AG09309 (cell line): Measurements from ENCODE around the gene GDPD3.

Experiments
- DNase-seq: peaks from one replicate; pipeline ENCODE4 v3.0.0-alpha.2; 2010; ENCODE audit warnings: low read depth
- H3K4me3 ChIP-seq: 2 replicates; pipeline ENCODE4 v1.5.1; 2011; ENCODE audit warnings: mild to moderate bottlenecking, low read depth, low read length, moderate library complexity; ENCODE audit not compliant: control insufficient read depth
- TF ChIP-seq, protein P1 (sequence below): IDR thresholded peaks from 2 replicates; pipeline ENCODE4 v1.5.1; 2011; ENCODE audit warnings: mild to moderate bottlenecking, low read depth, low read length, inconsistent platforms; ENCODE audit not compliant: insufficient read depth, control insufficient read depth; ENCODE audit errors: missing control alignments

GDPD3 gene

DNA sequence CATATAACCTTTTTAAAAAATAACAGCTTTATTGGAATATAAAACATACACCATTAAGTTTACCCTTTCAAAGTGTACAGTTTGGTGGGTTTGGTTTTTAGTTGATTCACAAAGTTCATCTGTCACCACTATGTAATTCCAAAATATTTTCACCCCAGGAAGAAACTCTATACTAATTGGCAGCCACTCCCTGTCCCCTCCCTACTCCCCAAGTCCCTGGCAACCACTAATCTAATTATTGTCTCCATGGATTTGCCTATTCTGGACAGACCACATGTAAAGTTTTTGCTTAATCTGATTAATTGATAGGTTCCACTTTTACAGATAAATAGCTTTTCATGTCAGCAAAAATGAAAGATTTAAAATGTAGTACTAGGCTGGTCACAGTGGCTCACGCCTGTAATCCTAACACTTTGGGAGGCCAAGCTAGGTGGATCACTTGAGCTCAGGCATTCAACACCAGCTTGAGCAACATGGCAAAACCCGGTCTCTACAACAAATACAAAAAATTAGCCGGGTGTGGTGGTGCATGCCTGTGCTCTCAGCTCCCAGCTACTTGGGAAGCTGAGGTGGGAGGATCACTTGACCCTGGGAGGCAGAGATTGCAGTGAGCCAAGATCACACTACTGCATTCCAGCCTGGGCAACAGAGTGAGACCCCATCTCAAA, 34.6 kb upstream of the GDPD3 start:
- no peak for DNase-seq
- TF ChIP-seq, protein P1, sequence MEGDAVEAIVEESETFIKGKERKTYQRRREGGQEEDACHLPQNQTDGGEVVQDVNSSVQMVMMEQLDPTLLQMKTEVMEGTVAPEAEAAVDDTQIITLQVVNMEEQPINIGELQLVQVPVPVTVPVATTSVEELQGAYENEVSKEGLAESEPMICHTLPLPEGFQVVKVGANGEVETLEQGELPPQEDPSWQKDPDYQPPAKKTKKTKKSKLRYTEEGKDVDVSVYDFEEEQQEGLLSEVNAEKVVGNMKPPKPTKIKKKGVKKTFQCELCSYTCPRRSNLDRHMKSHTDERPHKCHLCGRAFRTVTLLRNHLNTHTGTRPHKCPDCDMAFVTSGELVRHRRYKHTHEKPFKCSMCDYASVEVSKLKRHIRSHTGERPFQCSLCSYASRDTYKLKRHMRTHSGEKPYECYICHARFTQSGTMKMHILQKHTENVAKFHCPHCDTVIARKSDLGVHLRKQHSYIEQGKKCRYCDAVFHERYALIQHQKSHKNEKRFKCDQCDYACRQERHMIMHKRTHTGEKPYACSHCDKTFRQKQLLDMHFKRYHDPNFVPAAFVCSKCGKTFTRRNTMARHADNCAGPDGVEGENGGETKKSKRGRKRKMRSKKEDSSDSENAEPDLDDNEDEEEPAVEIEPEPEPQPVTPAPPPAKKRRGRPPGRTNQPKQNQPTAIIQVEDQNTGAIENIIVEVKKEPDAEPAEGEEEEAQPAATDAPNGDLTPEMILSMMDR: no peak
- H3K4me3 ChIP-seq: no peak overlapping the region

DNA sequence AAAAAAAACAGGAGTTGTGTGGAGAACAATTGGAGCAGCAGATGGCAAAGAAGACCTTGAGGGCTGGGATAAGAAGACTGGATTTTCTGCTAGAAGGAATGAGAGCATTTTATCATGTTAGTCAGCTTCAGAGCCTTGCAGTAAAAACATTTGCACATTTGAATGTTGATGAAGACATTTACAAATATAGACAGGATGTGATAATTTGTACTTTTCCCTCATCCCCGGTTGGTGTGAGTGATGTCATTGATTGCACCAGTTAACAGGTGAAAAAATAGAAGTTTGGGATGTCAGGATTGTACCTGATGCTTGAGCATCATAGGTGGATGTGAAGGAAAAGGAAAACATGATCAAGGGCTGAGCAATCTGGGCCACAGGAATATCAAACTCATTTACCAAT, 32.3 kb upstream of the GDPD3 start:
- no peak overlapping the region for H3K4me3 ChIP-seq
- TF ChIP-seq, protein P1: no peak
- DNase-seq: no peak

DNA sequence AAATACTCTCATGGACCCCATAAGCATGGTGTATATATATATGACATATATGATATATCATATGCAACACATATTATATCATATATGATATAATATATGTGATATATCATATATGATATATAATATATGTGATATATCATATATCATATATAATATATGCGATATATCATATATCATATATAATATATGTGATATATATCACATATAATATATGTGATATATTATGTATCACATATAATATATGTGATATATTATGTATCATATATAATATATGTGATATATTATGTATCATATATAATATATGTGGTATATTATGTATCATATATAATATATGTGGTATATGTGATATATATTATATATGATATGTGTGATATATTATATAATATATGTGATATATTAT, 31.6 kb upstream of the GDPD3 start:
- H3K4me3 ChIP-seq: no peak overlapping the region
- DNase-seq: no peak
- TF ChIP-seq, protein P1: no peak

DNA sequence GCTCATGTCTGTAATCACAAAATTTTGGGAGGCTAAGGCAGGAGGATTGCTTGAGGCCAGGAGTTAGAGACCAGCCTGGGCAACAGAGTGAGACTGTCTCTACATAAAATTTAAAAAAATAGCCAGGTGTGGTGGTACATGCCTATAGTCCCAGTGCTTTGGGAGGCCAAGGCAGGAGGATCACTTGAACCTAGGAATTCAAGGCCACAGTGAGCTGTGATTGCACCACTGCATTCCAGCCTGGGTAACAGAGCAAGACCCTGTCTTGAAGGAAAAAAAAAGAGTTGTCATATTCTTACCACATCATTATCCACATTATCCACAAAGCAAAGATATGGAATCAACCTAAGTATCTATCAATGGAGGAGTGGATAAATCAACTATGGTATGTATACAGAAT, 30.7 kb upstream of the GDPD3 start:
- TF ChIP-seq, protein P1: no peak
- no peak overlapping the region for H3K4me3 ChIP-seq
- DNase-seq: no peak

DNA sequence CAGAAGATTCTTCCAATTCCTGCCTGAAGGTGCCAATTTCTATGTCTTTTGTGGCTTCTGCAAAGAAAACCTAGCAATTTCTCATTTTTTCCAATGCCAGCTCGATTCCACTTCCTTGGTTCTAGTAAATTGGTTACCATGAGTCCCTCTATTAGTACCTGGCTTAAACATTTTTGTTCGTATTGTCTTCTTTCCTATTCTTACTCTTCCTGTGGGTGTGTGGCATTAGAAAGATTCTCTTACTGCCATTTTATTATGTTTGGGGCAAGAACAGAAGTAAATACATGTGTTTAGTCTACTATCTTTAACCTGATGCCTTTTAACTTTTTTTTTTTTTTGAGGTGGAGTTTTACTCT, 30.0 kb upstream of the GDPD3 start:
- TF ChIP-seq, protein P1: no peak
- H3K4me3 ChIP-seq: no peak overlapping the region
- DNase-seq: no peak

DNA sequence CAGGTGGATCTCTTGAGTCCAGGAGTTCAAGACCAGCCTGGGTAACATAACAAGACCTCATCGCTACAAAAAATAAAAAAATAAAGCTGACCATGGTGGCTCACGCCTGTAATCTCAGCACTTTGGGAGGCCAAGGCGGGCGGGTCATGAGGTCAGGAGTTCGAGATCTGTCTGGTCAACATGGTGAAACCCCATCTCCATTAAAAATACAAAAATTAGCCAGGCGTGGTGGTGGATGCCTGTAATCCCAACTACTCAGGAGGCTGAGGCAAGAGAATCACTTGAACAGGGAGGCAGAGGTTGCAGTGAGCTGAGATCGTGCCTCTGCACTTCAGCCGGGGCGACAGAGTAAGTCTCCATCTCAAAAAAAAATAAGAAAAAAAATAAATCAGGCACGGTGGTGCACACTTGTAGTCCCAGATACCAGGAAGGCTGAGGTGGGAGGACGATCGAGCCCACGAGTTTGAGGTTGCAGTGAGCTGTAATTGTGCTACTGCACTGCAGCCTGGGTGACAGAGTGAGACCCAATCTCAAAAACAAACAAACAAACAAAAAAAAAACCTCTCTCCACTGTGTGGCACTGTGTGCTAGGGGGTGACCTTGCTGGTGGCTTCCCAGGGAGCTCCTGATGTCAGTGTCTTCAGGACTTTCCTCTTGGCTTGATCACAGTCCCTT, 29.5 kb upstream of the GDPD3 start:
- TF ChIP-seq, protein P1: no peak
- no peak for DNase-seq
- H3K4me3 ChIP-seq: no peak overlapping the region

DNA sequence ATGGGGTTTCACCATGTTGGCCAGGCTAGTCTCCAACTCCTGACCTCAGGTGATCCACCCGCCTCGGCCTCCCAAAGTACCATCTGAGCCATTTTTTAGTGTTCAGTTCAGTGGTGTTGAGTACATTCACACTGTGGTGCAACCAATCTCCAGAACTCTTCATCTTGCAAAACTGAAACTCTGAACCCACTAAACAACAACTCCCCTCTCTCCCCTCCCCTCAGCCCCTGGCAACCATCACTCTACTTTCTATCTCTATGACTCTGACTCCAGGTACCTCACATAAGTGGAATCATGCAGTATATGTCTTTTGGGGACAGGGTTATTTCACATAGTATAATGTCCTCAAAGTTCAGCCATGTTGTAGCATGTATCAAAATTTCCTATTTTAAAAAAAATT, 28.4 kb upstream of the GDPD3 start:
- H3K4me3 ChIP-seq: no peak overlapping the region
- no peak for DNase-seq
- TF ChIP-seq, protein P1: no peak
